Esophagus mucosa (tissue), 1 donor: ENCODE data around the gene TMEM120B. TPM values are rescaled to one million over a fixed set of nuclear protein-coding genes. Genes with fewer than 3 reads are reported as not detected.
"Not testable (repeated sequence)": the region's sequence is repeated elsewhere in the genome, so short reads cannot be mapped to it uniquely, and the experiment has no call there.

Experiments
- ATAC-seq: fragments of 200-7000 bp; cut with Tn5 transposase; one replicate; pipeline ENCODE4 v1.9.1; 2020
- total RNA-seq: library from RNA; stranded (reverse); gene quantifications from one replicate; pipeline ENCODE4 v1.2.4, GENCODE V29; 2023
- donor health status: DM: yes; HTN: yes; CAD: no.

Gene TMEM120B
- 4.1 TPM for total RNA-seq

DNA sequence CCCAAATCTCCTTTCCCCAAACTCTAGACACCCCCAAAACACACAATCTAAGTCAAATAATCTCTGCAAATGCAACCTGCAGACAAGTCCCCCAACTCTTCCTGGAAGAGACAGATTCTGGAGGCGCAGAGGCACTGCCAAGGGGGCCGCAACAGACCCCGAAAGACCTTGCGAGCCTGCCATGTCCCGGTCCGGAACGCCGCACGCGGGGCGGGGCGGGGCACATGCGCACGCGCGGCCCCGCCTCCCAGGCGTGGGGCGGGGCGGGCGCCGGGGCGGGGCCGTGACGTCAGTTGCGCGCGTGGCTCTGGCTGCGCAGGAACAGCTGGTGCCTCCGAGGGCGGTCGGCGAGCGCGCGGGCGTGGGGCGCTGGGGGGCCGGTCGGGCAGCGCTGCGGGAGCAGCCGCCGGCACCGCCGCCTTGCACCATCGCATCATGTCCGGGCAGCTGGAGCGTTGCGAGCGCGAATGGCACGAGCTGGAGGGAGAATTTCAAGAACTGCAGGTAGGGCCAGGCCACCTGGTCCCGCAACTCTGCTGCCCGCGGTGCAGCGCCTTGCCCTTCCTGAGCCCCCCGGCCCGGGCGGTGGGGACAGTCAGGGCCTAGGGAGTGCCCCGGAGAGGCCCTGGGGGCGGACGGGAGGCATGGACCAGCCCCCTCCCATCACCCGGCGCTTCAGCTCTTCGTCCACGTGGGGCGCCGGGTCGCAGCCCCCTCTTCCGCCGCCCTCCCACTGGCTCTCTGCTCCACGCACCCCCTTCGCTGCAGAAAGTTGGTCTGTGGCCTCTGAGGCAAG lies at the start of gene TMEM120B:
TSS of gene TMEM120B (plus strand) at position 292 of the 796 bp plus-strand sequence. CDS start at position 436, 144 bp downstream.
- peak; percentile 94 for ATAC-seq

GRCh38 chr12:121663610-121663929 lies 49.0 kb upstream of the TMEM120B start:
- no peak for ATAC-seq

- ATAC-seq: not testable (repeated sequence)
These were observed 45.7 kb upstream of the TMEM120B start for GRCh38 chr12:121666829-121667228.

DNA sequence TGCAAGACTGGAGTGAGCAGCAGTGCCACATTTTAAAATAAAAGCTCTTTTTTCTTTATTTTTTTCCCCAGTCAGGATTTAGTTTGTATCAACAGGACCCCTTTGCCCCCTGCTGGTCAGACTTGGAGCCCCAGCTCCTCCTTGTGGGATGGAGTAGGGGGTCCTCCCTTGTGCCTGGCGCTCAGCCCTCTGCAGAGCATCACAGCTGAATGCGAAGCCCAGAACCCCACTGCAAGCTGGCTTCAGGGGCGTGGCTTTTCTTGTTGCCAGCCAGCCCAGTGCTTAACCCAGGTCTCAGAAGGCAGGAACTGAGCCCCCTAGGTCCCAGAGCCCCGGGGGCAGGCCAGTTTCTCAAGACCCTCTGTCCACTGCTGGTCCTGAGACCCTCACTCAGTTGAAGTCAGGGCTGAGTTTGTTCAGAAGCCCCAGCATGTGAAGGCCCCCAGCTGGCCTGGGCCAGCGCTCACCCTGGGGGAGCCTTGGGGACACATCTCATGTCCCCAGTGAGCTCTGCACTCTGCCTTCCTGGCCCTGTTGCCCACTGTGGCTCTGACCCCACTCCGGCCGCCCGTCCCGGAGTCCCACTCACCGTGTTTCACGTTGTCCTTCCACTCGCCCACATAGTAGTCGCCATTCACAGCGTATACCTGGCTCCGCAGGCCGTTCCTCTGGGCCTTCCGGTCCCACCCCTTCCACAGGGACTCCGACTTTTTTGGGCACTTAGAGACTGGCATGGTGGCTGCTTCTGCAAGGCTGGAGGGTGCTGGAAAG lies 43.6 kb upstream of the TMEM120B start:
- no peak for ATAC-seq

GRCh38 chr12:121669521-121669900 lies 43.0 kb upstream of the TMEM120B start, which contains the start of gene MORN3:
MORN3 (minus strand) TSS chr12:121669654; CDS start chr12:121669483, 171 bp downstream.
- ATAC-seq: no peak

DNA sequence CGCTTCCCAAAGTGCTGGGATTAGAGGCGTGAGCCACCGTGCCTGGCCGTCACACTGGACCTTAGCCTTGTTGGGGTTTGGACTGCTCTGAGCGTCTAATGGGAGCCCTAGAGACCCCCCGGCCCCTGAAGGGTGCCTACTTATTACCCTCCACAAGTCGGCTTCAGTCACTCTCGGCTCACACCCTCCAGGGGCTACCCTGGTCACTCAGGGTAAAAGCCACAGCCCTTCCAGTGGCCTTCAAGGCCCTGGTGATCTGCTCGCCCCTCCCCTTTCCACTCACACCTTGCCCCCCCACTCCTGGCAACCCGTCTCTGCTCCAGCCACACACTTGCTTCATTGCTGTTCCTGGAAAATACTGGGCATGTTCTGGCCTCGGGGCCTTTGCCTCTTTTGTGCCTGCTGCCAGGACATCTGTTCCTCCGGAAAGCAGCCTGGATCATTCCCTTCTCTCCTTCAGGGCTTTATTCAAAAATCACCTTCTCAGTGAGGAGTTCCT lies 39.5 kb upstream of the TMEM120B start:
- ATAC-seq: peak; percentile 43

DNA sequence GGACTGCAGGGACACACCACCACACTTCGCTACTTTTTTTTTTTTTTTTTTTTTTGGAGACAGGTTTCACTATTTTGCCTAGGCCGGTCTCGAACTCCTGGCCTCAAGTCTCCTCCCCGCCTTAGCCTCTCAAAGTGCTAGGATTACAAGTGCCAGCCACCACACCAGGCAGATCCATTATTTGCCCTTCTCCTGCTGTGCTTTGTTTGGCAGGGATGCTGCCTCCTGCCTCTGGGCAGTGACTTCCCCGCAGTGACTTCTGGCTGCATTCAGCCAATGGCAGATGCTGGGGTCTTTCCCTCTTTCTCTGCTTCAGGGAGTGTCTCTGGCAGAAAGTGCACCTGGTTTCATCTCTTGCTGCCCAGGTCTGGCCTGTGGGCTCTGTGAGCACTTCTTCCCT lies 36.4 kb upstream of the TMEM120B start:
- no peak for ATAC-seq

DNA sequence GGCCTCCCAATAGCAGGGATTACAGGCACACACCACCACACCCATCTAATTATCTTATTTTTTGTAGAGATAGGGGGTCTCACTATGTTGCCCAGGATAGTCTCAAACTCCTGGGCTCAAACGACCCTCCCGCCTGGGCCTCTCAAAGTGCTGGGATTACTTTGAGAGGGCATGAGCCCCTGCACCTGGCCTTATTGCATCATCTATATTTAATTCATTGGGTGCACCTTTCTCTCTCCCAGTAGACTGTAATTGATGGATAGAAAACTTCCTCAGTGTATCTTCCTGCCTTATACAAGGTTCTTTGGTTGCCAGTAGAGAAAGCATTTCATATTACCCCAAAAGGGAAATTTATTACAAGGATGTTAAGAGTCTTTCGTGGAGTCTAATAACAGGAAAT lies 34.2 kb upstream of the TMEM120B start:
- ATAC-seq: no peak

- ATAC-seq: no peak
These were observed 33.7 kb upstream of the TMEM120B start for GRCh38 chr12:121678716-121679300.

DNA sequence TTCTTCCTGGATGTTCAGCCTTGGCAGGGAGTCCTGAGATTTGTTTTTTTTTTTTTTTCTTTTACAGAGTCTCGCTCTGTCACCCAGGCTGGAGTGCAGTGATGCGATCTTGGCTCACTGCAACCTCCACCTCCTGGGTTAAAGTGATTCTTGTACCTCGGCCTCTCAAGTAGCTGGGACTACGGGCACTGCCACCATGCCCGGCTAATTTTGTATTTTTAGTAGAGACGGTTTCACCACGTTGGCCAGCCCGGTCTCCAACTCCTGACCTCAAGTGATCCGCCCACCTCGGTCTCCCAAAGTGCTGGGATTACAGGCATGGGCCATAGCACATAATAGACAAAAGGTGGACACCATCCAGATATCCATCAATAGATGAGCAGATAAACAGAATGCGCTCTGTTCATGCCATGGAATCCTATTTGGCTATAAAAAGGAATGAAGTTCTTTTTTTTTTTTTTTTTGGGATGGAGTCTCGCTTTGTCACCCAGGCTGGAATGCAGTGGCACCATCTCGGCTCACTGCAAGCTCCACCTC lies 32.8 kb upstream of the TMEM120B start:
- ATAC-seq: not testable (repeated sequence)

DNA sequence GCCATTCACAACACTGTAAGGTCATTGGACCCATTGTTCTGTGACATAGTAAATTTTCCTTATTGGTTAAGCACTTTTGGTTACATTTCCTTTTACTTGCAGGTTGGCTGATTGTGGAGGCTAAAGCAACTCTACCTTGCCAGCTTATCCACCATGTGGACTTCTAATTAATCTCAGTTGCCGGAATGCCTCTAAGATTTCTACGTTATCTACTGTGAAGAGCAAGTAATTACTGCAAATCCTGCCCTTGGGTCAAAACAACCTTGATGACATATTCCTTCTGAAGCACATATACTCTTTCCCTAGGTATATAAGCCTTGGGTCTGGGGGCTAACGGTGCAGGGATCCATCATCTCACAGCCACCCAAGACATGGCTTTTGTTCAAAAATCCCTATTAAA lies 23.6 kb upstream of the TMEM120B start:
- ATAC-seq: no peak

DNA sequence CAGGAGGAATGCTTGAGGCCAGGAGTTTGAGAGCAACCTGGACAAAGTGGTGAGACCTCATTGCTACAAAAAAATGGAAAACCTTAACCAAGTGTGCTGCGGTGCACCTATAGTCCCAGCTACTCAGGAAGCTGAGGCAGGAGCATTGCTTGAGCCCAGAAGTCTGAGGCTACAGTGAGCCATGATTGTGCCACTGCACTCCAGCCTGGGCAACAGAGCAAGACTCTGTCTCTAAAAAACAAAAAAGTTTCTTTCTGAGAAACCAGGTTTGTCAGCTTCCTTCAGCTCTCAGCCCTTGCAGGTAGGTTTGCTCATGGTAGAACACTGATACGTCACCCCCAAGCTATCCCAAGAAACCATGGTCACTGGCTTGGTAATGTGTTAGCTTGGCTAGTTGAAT lies 23.1 kb upstream of the TMEM120B start:
- no peak for ATAC-seq

- not testable (repeated sequence) for ATAC-seq
These were observed 19.8 kb upstream of the TMEM120B start for GRCh38 chr12:121692744-121693143.

DNA sequence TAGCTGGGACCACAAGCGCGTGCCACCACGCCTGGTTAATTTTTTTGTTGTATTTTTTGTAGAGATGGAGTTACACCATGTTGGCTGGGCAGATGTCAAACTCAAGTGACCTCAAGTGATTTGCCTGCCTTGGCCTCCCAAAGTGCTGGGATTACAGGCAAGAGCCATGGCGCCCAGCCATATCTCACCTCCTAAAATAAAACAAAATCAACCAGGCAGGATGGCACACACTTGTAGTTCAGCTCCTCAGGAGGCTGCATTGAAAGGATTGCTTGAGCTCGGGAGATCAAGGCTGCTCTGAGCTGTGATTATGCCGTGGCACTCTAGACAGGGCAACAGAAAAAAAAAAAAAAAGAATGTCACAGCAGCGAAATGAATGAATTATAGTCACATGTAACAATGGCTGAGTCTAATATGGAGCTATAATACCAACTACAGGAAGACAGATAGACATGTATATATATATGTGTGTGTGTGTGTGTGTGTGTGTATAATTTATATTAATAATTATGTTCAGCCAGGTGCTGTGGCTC lies 19.3 kb upstream of the TMEM120B start:
- no peak for ATAC-seq

- ATAC-seq: no peak
These were observed 15.4 kb upstream of the TMEM120B start for GRCh38 chr12:121697093-121697698.

- not testable (repeated sequence) for ATAC-seq
These were observed 14.7 kb upstream of the TMEM120B start for GRCh38 chr12:121697861-121698260.

- ATAC-seq: no peak
These were observed 10.8 kb upstream of the TMEM120B start for GRCh38 chr12:121701667-121702277.

- no peak for ATAC-seq
These were observed 9.6 kb upstream of the TMEM120B start for GRCh38 chr12:121702944-121703343.

GRCh38 chr12:121705514-121705913 lies 7.0 kb upstream of the TMEM120B start:
- no peak for ATAC-seq

DNA sequence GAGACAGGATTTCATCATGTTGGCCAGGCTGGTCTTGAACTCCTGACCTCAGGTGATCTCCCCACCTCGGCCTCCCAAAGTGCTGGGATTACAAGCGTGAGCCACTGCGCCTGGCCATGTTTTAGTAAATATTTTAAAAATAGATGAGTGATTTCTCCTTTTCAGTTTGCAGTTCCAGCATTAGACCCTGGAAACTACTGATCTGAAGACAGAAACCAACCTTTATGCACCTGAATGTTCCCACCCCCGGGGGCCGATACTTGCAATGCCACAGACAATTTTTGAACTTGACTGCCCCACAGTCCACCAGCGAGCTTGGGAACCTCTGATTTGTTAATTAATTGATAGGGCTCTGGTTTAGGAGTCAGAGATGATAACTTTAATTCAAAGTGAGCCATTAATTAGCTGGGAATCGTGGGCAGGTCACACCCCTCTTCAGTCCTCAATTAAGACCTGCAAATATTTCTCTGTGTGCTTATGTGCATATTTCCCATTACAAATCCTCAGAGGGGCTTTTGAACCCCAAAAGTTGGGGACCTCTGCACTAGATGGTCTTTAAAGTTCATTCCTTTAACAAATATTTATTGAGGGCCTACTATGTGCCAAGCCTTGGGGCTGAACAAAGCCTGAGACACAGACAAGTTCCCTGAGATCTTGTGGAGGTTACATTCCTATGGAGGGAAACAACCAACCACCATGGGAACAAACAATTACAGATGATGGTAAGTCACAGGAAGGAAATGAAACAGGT lies 4.1 kb upstream of the TMEM120B start:
- no peak for ATAC-seq

- ATAC-seq: not testable (repeated sequence)
These were observed 3.5 kb upstream of the TMEM120B start for GRCh38 chr12:121709064-121709424.
